IPS DF 6.9 (cell line): ENCODE data around the gene CRHR1.

Experiments used
- DNase-seq: peaks from one replicate; pipeline ENCODE4 v3.0.0-alpha.2; 2013; ENCODE audit warnings: low read depth, low spot score
- H3K27ac ChIP-seq: one replicate; pipeline ENCODE4 v1.5.1; 2013; ENCODE audit warnings: low read length, control low read depth
- H3K27me3 ChIP-seq: 2 replicates; pipeline ENCODE4 v1.6.1; 2013; ENCODE audit warnings: mild to moderate bottlenecking, low read length; ENCODE audit not compliant: control insufficient read depth, insufficient read depth
- H3K36me3 ChIP-seq: 2 replicates; pipeline ENCODE4 v1.6.1; 2013; ENCODE audit warnings: low read length; ENCODE audit not compliant: control insufficient read depth, insufficient read depth
- H3K4me1 ChIP-seq: 2 replicates; pipeline ENCODE4 v1.6.1; 2013; ENCODE audit warnings: low read length; ENCODE audit not compliant: control insufficient read depth, insufficient read depth
- H3K4me3 ChIP-seq: 2 replicates; pipeline ENCODE4 v1.5.1; 2013; ENCODE audit warnings: mild to moderate bottlenecking, low read length
- H3K9me3 ChIP-seq: 2 replicates; pipeline ENCODE4 v1.6.1; 2013; ENCODE audit warnings: low read length, inconsistent platforms; ENCODE audit not compliant: control insufficient read depth, insufficient read depth
- WGBS: extraction: QIAGEN DNeasy Blood & Tissue Kit; methylation state at CpG from one replicate; pipeline ENCODE4 v1.1.7; 2013; ENCODE audit warnings: mixed read lengths, missing lambda C conversion rate; ENCODE audit not compliant: insufficient read length, insufficient coverage; 5-methylcytosine and 5-hydroxymethylcytosine counted together

The CRHR1 gene

GRCh38 chr17:45747911-45748310 is 36.2 kb upstream of the CRHR1 start:
- Histone ChIP-seq H3K4me3 (no peak overlapping the region), H3K36me3 (no peaks in the 10 kb centered on the region), H3K27me3 (peaks cover 37% of the 10 kb centered on the region; the same call in 1 of the 2 replicates), H3K27ac (no peak overlapping the region), H3K9me3 (no peaks in the 10 kb centered on the region), H3K4me1 (peaks cover 1% of the 10 kb centered on the region; the same call in 1 of the 2 replicates)
- no CpG with 5 or more reads among the region's 6 CpGs for WGBS
- no peak for DNase-seq

- no peaks in the 10 kb centered on the region for H3K9me3 ChIP-seq
- H3K27me3 ChIP-seq = peaks cover 33% of the 10 kb centered on the region; the same call in 1 of the 2 replicates
Measured at GRCh38 chr17:45748731-45749310, 35.3 kb upstream of the CRHR1 start.

GRCh38 chr17:45749831-45750335 is 34.2 kb upstream of the CRHR1 start:
- Histone ChIP-seq H3K36me3 (no peaks in the 10 kb centered on the region), H3K27ac (no peak overlapping the region), H3K4me3 (no peak overlapping the region), H3K4me1 (peaks cover 1% of the 10 kb centered on the region; the same call in 1 of the 2 replicates), H3K27me3 (peaks cover 30% of the 10 kb centered on the region; the same call in 1 of the 2 replicates), H3K9me3 (no peaks in the 10 kb centered on the region)
- WGBS = no CpG with 5 or more reads among the region's 4 CpGs
- DNase-seq = no peak

More at GRCh38 chr17:45748731-45749310, 35.3 kb upstream of the CRHR1 start:
- Histone ChIP-seq H3K4me3 (no peak overlapping the region), H3K36me3 (no peaks in the 10 kb centered on the region), H3K27ac (no peak overlapping the region), H3K4me1 (peaks cover 1% of the 10 kb centered on the region; the same call in 1 of the 2 replicates)
- no peak for DNase-seq
- no CpG with 5 or more reads among the region's 11 CpGs for WGBS

- no CpG with 5 or more reads among the region's 15 CpGs for WGBS
- DNase-seq = no peak
- Histone ChIP-seq H3K27ac (no peak overlapping the region), H3K36me3 (no peaks in the 10 kb centered on the region), H3K4me1 (peaks cover 1% of the 10 kb centered on the region; the same call in 1 of the 2 replicates), H3K27me3 (peaks cover 24% of the 10 kb centered on the region; the same call in 1 of the 2 replicates), H3K9me3 (no peaks in the 10 kb centered on the region), H3K4me3 (no peak overlapping the region)
Measured at GRCh38 chr17:45750779-45751440, 33.2 kb upstream of the CRHR1 start.

GRCh38 chr17:45751466-45751865 is 32.7 kb upstream of the CRHR1 start:
- Histone ChIP-seq H3K27ac (no peak overlapping the region), H3K4me1 (no peaks in the 10 kb centered on the region), H3K27me3 (peaks cover 19% of the 10 kb centered on the region; the same call in 1 of the 2 replicates), H3K4me3 (no peak overlapping the region), H3K36me3 (no peaks in the 10 kb centered on the region), H3K9me3 (no peaks in the 10 kb centered on the region)
- DNase-seq = no peak
- WGBS = no CpG with 5 or more reads among the region's 10 CpGs

- Histone ChIP-seq H3K4me3 (no peak overlapping the region), H3K4me1 (no peaks in the 10 kb centered on the region), H3K9me3 (no peaks in the 10 kb centered on the region), H3K36me3 (no peaks in the 10 kb centered on the region), H3K27ac (no peak overlapping the region), H3K27me3 (peaks cover 17% of the 10 kb centered on the region; the same call in 1 of the 2 replicates)
- no peak for DNase-seq
- WGBS = no CpG with 5 or more reads among the region's 9 CpGs
Measured at GRCh38 chr17:45752246-45752645, 31.9 kb upstream of the CRHR1 start.

- no CpG with 5 or more reads among the region's 7 CpGs for WGBS
- no peak for DNase-seq
- Histone ChIP-seq H3K4me3 (no peak overlapping the region), H3K27ac (no peak overlapping the region), H3K27me3 (peaks cover 4% of the 10 kb centered on the region; the same call in 1 of the 2 replicates), H3K9me3 (no peaks in the 10 kb centered on the region), H3K4me1 (no peaks in the 10 kb centered on the region), H3K36me3 (no peaks in the 10 kb centered on the region)
Measured at GRCh38 chr17:45753645-45754225, 30.4 kb upstream of the CRHR1 start.

GRCh38 chr17:45755050-45755449 is 29.1 kb upstream of the CRHR1 start:
- no peaks in the 10 kb centered on the region for H3K4me1 ChIP-seq
- H3K9me3 ChIP-seq = no peaks in the 10 kb centered on the region
- no CpG with 5 or more reads among the region's 8 CpGs for WGBS
- H3K4me3 ChIP-seq = no peak overlapping the region
- no peak overlapping the region for H3K27ac ChIP-seq
- H3K36me3 ChIP-seq = no peaks in the 10 kb centered on the region
- no peak for DNase-seq
- H3K27me3 ChIP-seq = no peaks in the 10 kb centered on the region; the same call in 1 of the 2 replicates

- DNase-seq = no peak
- H3K36me3 ChIP-seq = no peaks in the 10 kb centered on the region
- no peak overlapping the region for H3K27ac ChIP-seq
- H3K27me3 ChIP-seq = no peaks in the 10 kb centered on the region; the same call in 1 of the 2 replicates
- no peaks in the 10 kb centered on the region for H3K4me1 ChIP-seq
- no peak overlapping the region for H3K4me3 ChIP-seq
- H3K9me3 ChIP-seq = no peaks in the 10 kb centered on the region
- WGBS = no CpG with 5 or more reads among the region's 12 CpGs
Measured at GRCh38 chr17:45756266-45756991, 27.7 kb upstream of the CRHR1 start.
